Measurements from ENCODE around the gene GNG12.
"Not testable (repeated sequence)": the region's sequence is repeated elsewhere in the genome, so short reads cannot be mapped to it uniquely, and the experiment has no call there.

The GNG12 gene

GRCh38 chr1:67659229-67659628 is 174.0 kb downstream of the GNG12 start:
- Histone ChIP-seq H3K4me1 (no peaks in the 10 kb centered on the region), H3K9me3 (replicated peaks in 1 of 11) (no peaks in the 10 kb centered on the region; a peak in 1 of 22 replicates), H4K20me1 (no peaks in the 10 kb centered on the region), H3K4me2 (no peak overlapping the region), H3K4me3 (no peak overlapping the region), H3K9ac (no peak overlapping the region), H3K27ac (no peak overlapping the region), H3K27me3 (no peaks in the 10 kb centered on the region), H3K36me3 (no peaks in the 10 kb centered on the region)
- TF ChIP-seq Cebpa-rat (IDR thresholded peaks at IDR 0.05): no peak

GRCh38 chr1:67657152-67657551 is 176.1 kb downstream of the GNG12 start:
- not testable (repeated sequence) for H4K20me1 ChIP-seq; H3K36me3 ChIP-seq; H3K27ac ChIP-seq; H3K27me3 ChIP-seq; H3K9ac ChIP-seq; H3K4me3 ChIP-seq; H3K9me3 ChIP-seq (replicated peaks in 1 of 11); H3K4me2 ChIP-seq; H3K4me1 ChIP-seq

- Histone ChIP-seq H3K9ac (no peak overlapping the region), H3K27ac (no peak overlapping the region), H3K9me3 (replicated peaks in 1 of 11) (no peaks in the 10 kb centered on the region; a peak in 1 of 22 replicates), H3K4me1 (peaks cover 0 to 7% (median 0%) of the 10 kb centered on the region in 10 experiments; a peak in 2 of 20 replicates), H3K4me3 (no peak overlapping the region), H3K4me2 (no peak overlapping the region), H4K20me1 (no peaks in the 10 kb centered on the region), H3K36me3 (no peaks in the 10 kb centered on the region), H3K27me3 (no peaks in the 10 kb centered on the region)
- no peak for TF ChIP-seq Cebpa-rat (IDR thresholded peaks at IDR 0.05)
These were observed 177.7 kb downstream of the GNG12 start for GRCh38 chr1:67655581-67655980.

GRCh38 chr1:67653304-67653703 is 180.0 kb downstream of the GNG12 start:
- TF ChIP-seq Cebpa-rat (IDR thresholded peaks at IDR 0.05): no peak
- H4K20me1 ChIP-seq: no peaks in the 10 kb centered on the region
- no peak overlapping the region for H3K27ac ChIP-seq
- H3K9me3 ChIP-seq (replicated peaks in 1 of 11): no peaks in the 10 kb centered on the region; a peak in 1 of 22 replicates
- no peaks in the 10 kb centered on the region for H3K27me3 ChIP-seq
- H3K4me2 ChIP-seq: no peak overlapping the region
- no peaks in the 10 kb centered on the region for H3K36me3 ChIP-seq
- H3K9ac ChIP-seq: no peak overlapping the region
- peaks cover 0 to 7% (median 0%) of the 10 kb centered on the region in 10 experiments; a peak in 2 of 20 replicates for H3K4me1 ChIP-seq
- H3K4me3 ChIP-seq: no peak overlapping the region

GRCh38 chr1:67652800-67653199 is 180.5 kb downstream of the GNG12 start:
- H4K20me1 ChIP-seq: no peaks in the 10 kb centered on the region
- H3K9me3 ChIP-seq (replicated peaks in 1 of 11): no peaks in the 10 kb centered on the region; a peak in 1 of 22 replicates
- H3K4me3 ChIP-seq: no peak overlapping the region
- H3K4me1 ChIP-seq: peaks cover 0 to 7% (median 0%) of the 10 kb centered on the region in 10 experiments; a peak in 2 of 20 replicates
- H3K9ac ChIP-seq: no peak overlapping the region
- no peak for TF ChIP-seq Cebpa-rat (IDR thresholded peaks at IDR 0.05)
- H3K4me2 ChIP-seq: no peak overlapping the region
- no peaks in the 10 kb centered on the region for H3K27me3 ChIP-seq
- H3K36me3 ChIP-seq: no peaks in the 10 kb centered on the region
- no peak overlapping the region for H3K27ac ChIP-seq
